Stimulated activated naive CD4-positive, alpha-beta T cell (primary cell): Measurements from ENCODE around the gene SHISA8.

Experiments used
- DNase-seq, 6 experiments: peaks; one replicate each; lab custom pipeline; 2025; lab: John Stamatoyannopoulos, UW

SHISA8 gene

GRCh38 chr22:41913842-41914534 is 886 bp downstream of the SHISA8 start:
- peak in 1 of 6 experiments; percentile 14 for DNase-seq

GRCh38 chr22:41913040-41913719 is 1.7 kb downstream of the SHISA8 start:
- no peak for DNase-seq

- no peak for DNase-seq
These were observed 2.4 kb downstream of the SHISA8 start for GRCh38 chr22:41912338-41913039.

- DNase-seq, result peak in 1 of 6 experiments; percentile 40
These were observed 3.8 kb downstream of the SHISA8 start for GRCh38 chr22:41911001-41911611.

GRCh38 chr22:41910050-41911000 is 4.5 kb downstream of the SHISA8 start:
- DNase-seq, result peak in 3 of 6 experiments; percentile 28 to 42 (median 29)

- DNase-seq, result no peak
These were observed 5.4 kb downstream of the SHISA8 start for GRCh38 chr22:41909310-41910049.

GRCh38 chr22:41908411-41909309 is 6.2 kb downstream of the SHISA8 start:
- peak in 1 of 6 experiments; percentile 33 for DNase-seq

GRCh38 chr22:41907436-41908401 is 7.2 kb downstream of the SHISA8 start:
- no peak for DNase-seq

GRCh38 chr22:41906822-41907221 is 8.1 kb downstream of the SHISA8 start:
- no peak for DNase-seq

GRCh38 chr22:41905411-41906202 is 9.3 kb downstream of the SHISA8 start:
- DNase-seq, result no peak

GRCh38 chr22:41904450-41905410 is 10.1 kb downstream of the SHISA8 start:
- DNase-seq, result no peak

GRCh38 chr22:41902932-41903421 is 11.9 kb downstream of the SHISA8 start:
- DNase-seq, result no peak

- DNase-seq, result no peak
These were observed 12.9 kb downstream of the SHISA8 start for GRCh38 chr22:41902016-41902415.

GRCh38 chr22:41900652-41901312 is 14.1 kb downstream of the SHISA8 start:
- no peak for DNase-seq

GRCh38 chr22:41899992-41900651 is 14.8 kb downstream of the SHISA8 start:
- no peak for DNase-seq
